Activated CD8-positive, alpha-beta T cell treated with anti-CD3 and anti-CD28 coated beads, Interleukin-2, amount 10 ng/mL, durations not matched to agents 7 days and 5 days (primary cell): Measurements from ENCODE around the gene CCDC142. TPM values are rescaled to one million over a fixed set of nuclear protein-coding genes. Genes with fewer than 3 reads are reported as not detected.
A peak's percentile ranks its signal among the peaks of the same experiment; 100 is the strongest.

ENCODE experiments used
- ATAC-seq: fragments of 150-1000 bp; cut with Tn5 transposase; one replicate; pipeline ENCODE4 v1.10.0; 2021; ENCODE audit warnings: moderate library complexity
- CTCF ChIA-PET: fragments of 350-600 bp; sonication (Branson Sonifier 250); formaldehyde crosslinking; loops from one replicate; lab custom pipeline; 2021; ENCODE audit warnings: antibody characterized with exemption; lab: Charles Lee
- POLR2A ChIA-PET: fragments of 350-600 bp; sonication (Branson Sonifier 250); formaldehyde crosslinking; loops from one replicate; lab custom pipeline; 2021; ENCODE audit warnings: antibody characterized with exemption; lab: Charles Lee
- DNase-seq: peaks from one replicate; pipeline ENCODE4 v3.0.0-alpha.2; 2020
- H3K27ac Mint-ChIP-seq: one replicate; pipeline ENCODE4 v1.8.0; 2021; ENCODE audit warnings: mild to moderate bottlenecking, mixed read lengths
- H3K27me3 Mint-ChIP-seq: one replicate; pipeline ENCODE4 v1.8.0; 2021; ENCODE audit warnings: low read depth, mixed read lengths
- H3K36me3 Mint-ChIP-seq: one replicate; pipeline ENCODE4 v1.8.0; 2021; ENCODE audit warnings: low read depth, mixed read lengths
- H3K4me1 Mint-ChIP-seq: one replicate; pipeline ENCODE4 v1.8.0; 2021; ENCODE audit warnings: low read depth, mixed read lengths
- H3K4me3 Mint-ChIP-seq: one replicate; pipeline ENCODE4 v1.8.0; 2021; ENCODE audit warnings: mild to moderate bottlenecking, mixed read lengths
- H3K9me3 Mint-ChIP-seq: one replicate; pipeline ENCODE4 v1.8.0; 2022; ENCODE audit warnings: mixed read lengths; ENCODE audit not compliant: insufficient read depth
- total RNA-seq, 2 experiments: library from RNA; stranded (reverse); gene quantifications; one replicate each; pipeline ENCODE4 v1.2.3, GENCODE V29; 2021

Gene CCDC142
- total RNA-seq, 2 experiments from 2014 or later, result 22.5 to 26.7 TPM

GRCh38 chr2:74525717-74526648 is 43.2 kb upstream of the CCDC142 start, which contains the start of gene DQX1:
Gene DQX1 (minus strand): TSS chr2:74526231. CDS start chr2:74525729, 502 bp downstream.
- Mint-ChIP-seq H3K9me3 (no peaks in the 10 kb centered on the region), H3K4me1 (peaks cover 39% of the 10 kb centered on the region), H3K27ac (no peak within 1 kb of the TSS), H3K36me3 (peaks cover 41% of the 10 kb centered on the region), H3K4me3 (no peak within 1 kb of the TSS), H3K27me3 (peaks cover 8% of the 10 kb centered on the region)
- ChIA-PET CTCF (interaction anchor here (1.0 to 4.5 kb wide), 5 partner anchors 9 to 61 kb away, joined by 3 to 41 read pairs (median 4); partner anchors contain the start of genes CCDC142 and TTC31), POLR2A (interaction anchor here (1.1 to 1.9 kb wide), 3 partner anchors 11 to 44 kb away, joined by 3 to 7 read pairs (median 4); partner anchors contain the start of genes CCDC142 and TTC31)
- no peak for DNase-seq
- ATAC-seq, result no peak

DNA sequence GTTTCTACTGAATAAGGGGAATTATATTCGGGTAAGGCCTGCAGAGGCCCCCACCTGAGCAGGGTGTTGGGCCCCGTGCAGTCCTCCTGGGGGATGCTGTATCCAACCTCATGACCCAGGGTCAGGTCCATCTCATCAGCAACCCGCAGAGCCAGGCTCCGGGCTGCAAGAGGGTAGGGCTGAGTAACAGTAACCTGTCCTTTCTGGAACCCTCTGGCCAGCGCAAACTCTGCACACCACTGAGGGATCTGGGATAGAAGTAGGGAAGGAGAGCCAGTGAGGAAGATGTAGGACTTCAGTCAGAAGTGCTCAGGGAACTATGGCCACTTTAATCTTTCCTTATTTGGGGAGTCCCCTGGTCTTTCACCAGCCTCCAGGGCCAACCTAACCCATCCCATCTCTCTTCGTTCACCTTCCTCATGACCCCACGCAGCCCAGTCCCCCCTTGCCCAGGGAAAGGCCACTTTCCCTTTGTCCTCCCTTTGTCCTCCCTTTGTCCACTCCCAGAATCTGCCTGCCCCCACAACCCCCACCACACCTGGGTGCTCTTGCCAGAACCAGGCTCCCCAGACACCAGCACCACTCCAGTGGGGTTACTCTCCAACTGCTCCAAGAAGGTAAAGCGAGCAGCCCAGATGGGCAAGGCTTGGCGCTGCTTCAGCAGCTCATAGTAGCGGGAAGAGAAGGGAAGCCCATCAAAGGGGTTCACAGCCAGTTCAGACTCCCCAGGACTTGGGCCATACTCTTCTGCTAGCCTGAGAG is 42.3 kb upstream of the CCDC142 start:
- H3K9me3 Mint-ChIP-seq, result no peaks in the 10 kb centered on the region
- peaks cover 11% of the 10 kb centered on the region for H3K27me3 Mint-ChIP-seq
- CTCF ChIA-PET, result interaction anchor here (1.3 kb wide), 1 partner anchor 9 kb away, joined by 7 read pairs; no protein-coding TSS in a partner anchor
- no peak overlapping the region for H3K27ac Mint-ChIP-seq
- POLR2A ChIA-PET, result no interaction called here
- peaks cover 34% of the 10 kb centered on the region for H3K36me3 Mint-ChIP-seq
- ATAC-seq (no peak), DNase-seq (no peak)
- H3K4me3 Mint-ChIP-seq, result no peak overlapping the region
- H3K4me1 Mint-ChIP-seq, result peaks cover 33% of the 10 kb centered on the region

- no peak for DNase-seq
- Mint-ChIP-seq H3K27ac (no peak overlapping the region), H3K4me1 (peaks cover 33% of the 10 kb centered on the region), H3K4me3 (no peak overlapping the region), H3K9me3 (no peaks in the 10 kb centered on the region), H3K27me3 (peaks cover 22% of the 10 kb centered on the region), H3K36me3 (peaks cover 33% of the 10 kb centered on the region)
- ATAC-seq, result no peak
- CTCF ChIA-PET, result no interaction called here
- POLR2A ChIA-PET, result no interaction called here
Observed at GRCh38 chr2:74524005-74524404, 41.2 kb upstream of the CCDC142 start.

DNA sequence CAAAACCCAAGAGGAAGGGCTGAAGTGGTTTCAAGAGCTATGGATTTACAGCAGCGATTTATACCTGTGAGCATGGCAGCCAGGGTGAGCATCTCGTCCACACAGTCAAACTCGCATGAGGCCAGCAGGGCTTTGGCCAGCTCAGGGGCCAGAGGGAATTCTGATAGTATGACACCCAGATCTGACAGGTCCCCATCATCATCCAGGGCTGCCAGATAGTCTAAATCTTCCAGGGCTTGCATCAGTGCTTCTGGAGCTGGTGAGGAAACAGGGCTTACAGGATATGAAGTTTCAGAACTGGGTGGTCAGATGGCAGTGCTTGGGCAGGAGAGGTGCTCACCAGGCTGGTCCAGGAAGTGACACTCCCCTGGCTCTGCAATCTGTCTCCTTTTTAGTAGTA is 39.7 kb upstream of the CCDC142 start:
- H3K4me1 Mint-ChIP-seq, result peaks cover 21% of the 10 kb centered on the region
- H3K9me3 Mint-ChIP-seq, result no peaks in the 10 kb centered on the region
- CTCF ChIA-PET, result interaction anchor here (1.3 to 3.1 kb wide), 3 partner anchors 9 to 39 kb away, joined by 4 to 13 read pairs (median 5); partner anchors contain the start of genes CCDC142 and TTC31
- DNase-seq (no peak), ATAC-seq (no peak)
- H3K36me3 Mint-ChIP-seq, result peaks cover 20% of the 10 kb centered on the region
- no peak overlapping the region for H3K27ac Mint-ChIP-seq
- POLR2A ChIA-PET, result interaction anchor here (0.9 to 3.2 kb wide), 4 partner anchors 7 to 39 kb away, joined by 3 to 11 read pairs (median 4); partner anchors contain the start of genes AUP1, CCDC142, HTRA2 and TTC31
- peaks cover 36% of the 10 kb centered on the region for H3K27me3 Mint-ChIP-seq
- H3K4me3 Mint-ChIP-seq, result no peak overlapping the region

- peaks cover 28% of the 10 kb centered on the region for H3K4me1 Mint-ChIP-seq
- POLR2A ChIA-PET, result interaction anchor here (1.1 to 1.2 kb wide), 2 partner anchors 12 to 13 kb away, joined by 3 read pairs; partner anchors contain the start of gene AUP1
- no peaks in the 10 kb centered on the region for H3K9me3 Mint-ChIP-seq
- DNase-seq (no peak), ATAC-seq (no peak)
- H3K4me3 Mint-ChIP-seq, result peak overlapping the region; percentile 67
- H3K36me3 Mint-ChIP-seq, result peaks cover 6% of the 10 kb centered on the region
- H3K27ac Mint-ChIP-seq, result no peak overlapping the region
- CTCF ChIA-PET, result interaction anchor here (0.8 to 1.9 kb wide), 3 partner anchors 9 to 16 kb away, joined by 3 to 7 read pairs (median 4); partner anchors contain the start of gene DQX1
- H3K27me3 Mint-ChIP-seq, result peaks cover 69% of the 10 kb centered on the region
Observed at GRCh38 chr2:74516650-74517049, 33.9 kb upstream of the CCDC142 start.

- Mint-ChIP-seq H3K9me3 (no peaks in the 10 kb centered on the region), H3K27ac (no peak overlapping the region), H3K36me3 (peaks cover 6% of the 10 kb centered on the region), H3K27me3 (peaks cover 75% of the 10 kb centered on the region), H3K4me3 (peak overlapping the region; percentile 67), H3K4me1 (peaks cover 28% of the 10 kb centered on the region)
- CTCF ChIA-PET, result interaction anchor here (0.8 to 1.9 kb wide), 3 partner anchors 10 to 15 kb away, joined by 3 to 7 read pairs (median 4); partner anchors contain the start of gene DQX1
- ATAC-seq (peak; percentile 76), DNase-seq (peak; percentile 77)
- POLR2A ChIA-PET, result interaction anchor here (1.1 to 2.1 kb wide), 4 partner anchors 10 to 13 kb away, joined by 3 to 6 read pairs (median 4); partner anchors contain the start of genes AUP1, DQX1 and PCGF1
Observed at GRCh38 chr2:74515981-74516633, 33.3 kb upstream of the CCDC142 start.

GRCh38 chr2:74515271-74515980 is 32.6 kb upstream of the CCDC142 start:
- Mint-ChIP-seq H3K4me1 (peaks cover 28% of the 10 kb centered on the region), H3K27me3 (peaks cover 79% of the 10 kb centered on the region), H3K4me3 (peak overlapping the region; percentile 70), H3K9me3 (no peaks in the 10 kb centered on the region), H3K27ac (no peak overlapping the region), H3K36me3 (peaks cover 6% of the 10 kb centered on the region)
- ATAC-seq, result peak; percentile 18
- no peak for DNase-seq
- ChIA-PET CTCF (interaction anchor here (1.9 kb wide), 1 partner anchor 11 kb away, joined by 7 read pairs; the partner anchor contains the start of gene DQX1), POLR2A (interaction anchor here (0.7 to 2.1 kb wide), 4 partner anchors 9 to 12 kb away, joined by 3 to 6 read pairs (median 4); partner anchors contain the start of genes DQX1 and PCGF1)

DNA sequence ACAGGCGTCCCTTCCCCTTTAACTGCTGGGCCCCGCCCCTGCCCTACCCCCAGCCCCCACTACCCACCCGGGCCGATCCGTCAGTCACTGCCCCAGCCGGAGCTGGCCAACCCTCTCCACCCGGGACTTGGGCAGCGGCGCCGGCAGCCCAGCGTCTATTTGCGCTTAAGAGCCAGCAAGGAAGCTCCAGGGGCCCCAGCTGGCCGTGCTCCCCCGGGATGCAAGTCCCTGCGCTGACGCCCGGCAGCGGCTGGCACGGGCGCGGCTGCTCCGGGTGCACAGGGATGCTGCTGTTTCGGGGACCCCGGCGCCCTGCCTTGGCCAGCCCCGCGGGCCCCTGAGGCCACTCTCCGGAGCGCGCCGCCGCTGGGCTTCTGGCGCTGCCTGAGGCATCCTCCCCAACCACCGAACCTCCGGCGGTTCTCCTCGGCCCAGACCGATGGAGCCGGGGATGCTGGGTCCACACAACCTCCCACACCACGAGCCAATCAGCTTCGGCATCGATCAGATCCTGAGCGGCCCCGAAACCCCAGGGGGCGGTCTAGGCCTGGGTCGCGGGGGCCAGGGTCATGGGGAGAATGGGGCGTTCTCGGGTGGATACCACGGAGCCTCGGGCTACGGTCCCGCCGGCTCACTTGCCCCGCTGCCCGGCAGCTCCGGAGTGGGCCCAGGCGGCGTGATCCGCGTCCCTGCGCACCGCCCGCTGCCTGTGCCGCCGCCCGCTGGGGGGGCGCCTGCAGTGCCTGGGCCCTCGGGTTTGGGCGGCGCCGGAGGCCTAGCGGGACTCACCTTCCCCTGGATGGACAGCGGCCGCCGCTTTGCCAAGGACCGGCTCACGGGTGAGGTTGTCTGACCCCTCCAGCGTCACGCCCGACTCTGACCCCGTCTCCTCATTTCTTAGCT is 31.8 kb upstream of the CCDC142 start, which contains the start of gene TLX2:
TLX2 (plus strand) TSS at position 83 of the 903 bp plus-strand sequence; CDS start at position 440, 357 bp downstream.
- H3K27ac Mint-ChIP-seq, result no peak within 1 kb of the TSS
- POLR2A ChIA-PET, result interaction anchor here (0.7 to 2.1 kb wide), 4 partner anchors 8 to 65 kb away, joined by 3 to 6 read pairs (median 4); partner anchors contain the start of genes DQX1 and PCGF1
- DNase-seq, result no peak

GRCh38 chr2:74513605-74514367 is 31.0 kb upstream of the CCDC142 start:
- H3K27me3 Mint-ChIP-seq, result peaks cover 71% of the 10 kb centered on the region
- ChIA-PET POLR2A (interaction anchor here (1.0 to 2.1 kb wide), 3 partner anchors 7 to 66 kb away, joined by 3 to 6 read pairs (median 4); partner anchors contain the start of genes AUP1, HTRA2 and PCGF1), CTCF (interaction anchor here (1.7 kb wide), 1 partner anchor 10 kb away, joined by 5 read pairs; no protein-coding TSS in a partner anchor)
- ATAC-seq, result peak; percentile 16
- H3K36me3 Mint-ChIP-seq, result peaks cover 6% of the 10 kb centered on the region
- peaks cover 28% of the 10 kb centered on the region for H3K4me1 Mint-ChIP-seq
- H3K27ac Mint-ChIP-seq, result no peak overlapping the region
- peak overlapping the region; percentile 46 for H3K4me3 Mint-ChIP-seq
- H3K9me3 Mint-ChIP-seq, result no peaks in the 10 kb centered on the region
- peak; percentile 38 for DNase-seq

More for the DNA sequence above, 31.8 kb upstream of the CCDC142 start, which contains the start of gene TLX2:
- peaks cover 76% of the 10 kb centered on the region for H3K27me3 Mint-ChIP-seq
- peaks cover 28% of the 10 kb centered on the region for H3K4me1 Mint-ChIP-seq
- CTCF ChIA-PET, result no interaction called here
- H3K4me3 Mint-ChIP-seq, result peak within 1 kb of the TSS; percentile 70
- peak; percentile 28 for ATAC-seq
- no peaks in the 10 kb centered on the region for H3K9me3 Mint-ChIP-seq
- peaks cover 6% of the 10 kb centered on the region for H3K36me3 Mint-ChIP-seq
